Activated T-cell treated with anti-CD3 and anti-CD28 coated beads for 1 hour (primary cell): Measurements from ENCODE around the gene HNRNPR.

Experiments
- DNase-seq: peaks from one replicate; pipeline ENCODE4 v3.0.0-alpha.2; 2020; ENCODE audit warnings: low read depth

HNRNPR gene

DNA sequence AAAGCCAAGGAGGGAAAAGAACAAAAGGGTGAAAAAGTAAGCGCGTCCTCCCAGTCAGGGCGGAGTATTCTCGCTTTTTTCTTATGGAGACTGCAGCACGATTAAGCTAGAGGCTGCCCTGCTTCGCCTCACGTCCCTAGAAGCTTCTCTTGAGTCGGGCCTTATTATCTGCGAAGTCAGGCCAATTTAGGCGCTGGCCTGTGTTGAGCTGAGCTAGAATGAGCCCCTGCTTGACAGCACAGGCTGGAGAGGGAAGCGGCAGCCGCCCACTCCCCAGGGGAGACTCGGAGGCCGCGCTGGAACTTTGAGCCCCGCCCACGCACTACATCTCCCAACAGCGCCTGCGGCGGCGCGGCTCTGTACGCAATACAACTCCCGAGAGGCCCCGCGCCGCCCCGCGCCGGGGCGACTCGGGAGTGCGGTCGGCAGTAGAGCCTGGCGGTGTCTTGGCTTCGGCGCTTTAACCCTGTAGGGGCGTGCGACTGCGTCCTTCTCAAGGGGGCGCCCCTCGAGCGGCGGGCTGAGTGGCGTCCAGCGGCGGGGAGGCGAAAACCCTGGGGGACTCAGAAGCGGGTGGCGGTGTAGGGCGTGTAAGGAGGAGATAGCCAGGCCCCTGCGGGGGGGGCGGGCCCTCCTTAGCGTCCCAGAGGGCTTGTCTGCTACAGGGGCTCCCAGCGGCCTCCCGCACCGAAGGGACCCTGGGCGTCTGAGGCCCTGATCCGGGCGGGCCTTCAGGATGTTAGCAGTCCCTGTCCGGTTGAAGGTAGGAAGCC, 24.7 kb upstream of the HNRNPR start:
- DNase-seq = peak; percentile 82

DNA sequence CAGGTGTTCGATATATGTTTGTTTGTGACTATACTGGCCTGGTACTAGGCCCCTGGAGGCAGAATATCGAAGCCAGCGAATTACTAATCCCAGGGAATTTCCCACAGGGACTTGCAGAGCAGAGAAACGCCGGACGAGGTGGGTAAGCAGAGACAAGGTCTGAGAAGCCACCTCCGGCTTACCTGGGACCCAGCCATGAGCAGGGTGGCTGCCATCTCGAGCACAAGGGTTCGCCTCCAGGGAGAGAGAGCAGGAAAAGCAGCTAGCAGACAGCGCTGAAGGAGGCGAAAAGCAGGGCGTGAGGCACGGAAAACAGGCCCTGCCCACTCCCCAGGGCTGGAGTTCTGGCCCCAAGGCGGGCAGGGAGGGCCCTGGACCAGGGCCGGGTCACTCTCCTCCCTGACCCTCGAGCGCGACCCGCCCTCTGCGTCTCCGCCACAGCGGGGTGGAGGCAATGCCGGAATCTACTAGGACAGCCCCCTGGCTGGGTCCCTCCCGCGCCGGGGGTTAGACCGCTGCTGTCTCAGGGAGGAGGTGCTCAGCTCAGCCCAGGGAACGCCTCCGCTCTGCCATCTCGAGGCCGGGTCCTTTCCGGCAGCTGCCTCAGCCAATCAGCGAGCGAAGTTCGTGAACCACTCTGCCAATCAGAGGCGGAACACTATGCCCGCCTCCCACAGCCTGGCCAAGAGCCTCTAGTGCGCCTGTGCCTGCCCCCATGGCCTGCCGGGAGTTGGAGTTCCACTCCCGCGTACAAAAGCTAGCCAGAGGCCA, 23.9 kb upstream of the HNRNPR start:
- peak; percentile 93 for DNase-seq

DNA sequence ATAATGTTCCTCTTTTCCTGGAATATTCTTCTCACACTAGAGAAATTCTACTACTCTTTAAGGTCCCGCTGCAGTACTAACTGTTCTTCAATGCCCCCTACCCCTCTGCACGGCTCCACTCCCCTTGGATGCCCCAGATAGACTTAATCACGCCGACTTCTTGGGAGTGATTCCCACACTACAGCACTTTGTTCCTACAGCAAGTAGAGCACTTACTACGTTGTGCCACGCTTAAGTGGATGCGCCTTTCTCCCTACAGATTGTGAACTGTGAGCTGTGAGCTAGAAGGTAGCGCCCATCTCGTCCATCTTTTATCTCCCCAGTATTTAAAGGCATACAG, 23.3 kb upstream of the HNRNPR start:
- no peak for DNase-seq

DNA sequence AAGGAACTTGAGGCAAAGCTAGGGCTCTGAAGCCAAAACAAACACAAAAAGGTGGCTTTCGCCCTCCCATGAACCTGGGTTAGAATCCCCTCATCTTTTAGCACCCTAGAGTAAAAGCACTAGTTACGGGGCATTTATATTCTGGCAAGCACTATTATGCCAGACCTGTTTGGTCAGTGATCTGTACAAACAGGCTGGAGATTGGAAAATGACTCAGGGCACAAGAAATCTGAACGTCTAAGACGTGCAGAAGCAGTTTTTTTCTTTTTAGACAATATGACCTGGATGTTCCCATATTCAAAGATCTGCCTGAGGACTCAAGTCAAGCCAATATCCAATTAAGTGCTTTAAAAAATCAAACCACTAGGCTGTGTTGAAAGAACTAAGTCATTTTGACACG, 22.5 kb upstream of the HNRNPR start:
- no peak for DNase-seq

DNA sequence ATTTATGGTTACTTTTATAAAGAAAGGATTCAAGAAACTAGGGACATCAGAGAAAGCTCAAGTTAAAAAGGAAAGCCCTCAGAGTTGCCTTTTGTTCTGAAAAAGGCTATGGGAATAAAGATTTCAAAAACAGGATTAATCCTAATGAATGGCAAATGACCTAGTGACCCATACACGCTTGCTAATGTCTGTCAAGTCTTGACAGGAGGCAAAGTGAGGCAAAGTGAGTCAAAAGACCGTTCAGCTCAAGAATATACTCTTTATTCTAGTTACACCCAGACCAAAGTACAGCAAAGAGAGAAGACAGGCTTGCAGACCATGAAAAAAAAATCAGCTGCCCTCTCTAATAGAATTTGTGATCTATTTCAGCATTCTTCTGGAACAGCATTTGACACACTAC, 22.1 kb upstream of the HNRNPR start:
- DNase-seq = no peak

DNA sequence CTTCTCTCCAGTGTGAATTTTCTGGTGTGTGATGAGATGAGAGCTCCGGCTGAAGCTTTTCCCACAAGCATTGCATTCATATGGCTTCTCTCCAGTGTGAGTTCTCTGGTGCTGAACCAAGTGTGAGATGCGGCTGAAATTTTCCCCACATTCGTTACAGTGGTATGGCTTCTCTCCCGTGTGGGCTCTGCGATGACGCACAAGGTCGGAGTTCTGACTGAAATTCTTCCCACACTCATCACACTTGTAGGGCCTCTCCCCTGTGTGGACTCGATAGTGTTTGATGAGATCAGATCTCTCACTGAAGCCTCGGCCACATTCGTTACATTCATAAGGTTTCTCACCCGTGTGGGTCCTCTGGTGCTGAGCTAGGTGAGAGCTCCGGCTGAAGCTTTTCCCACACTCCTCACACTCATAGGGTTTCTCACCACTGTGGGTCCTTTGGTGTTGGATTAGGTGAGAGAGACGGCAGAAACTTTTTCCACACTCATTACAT, 18.2 kb upstream of the HNRNPR start:
- no peak for DNase-seq

DNA sequence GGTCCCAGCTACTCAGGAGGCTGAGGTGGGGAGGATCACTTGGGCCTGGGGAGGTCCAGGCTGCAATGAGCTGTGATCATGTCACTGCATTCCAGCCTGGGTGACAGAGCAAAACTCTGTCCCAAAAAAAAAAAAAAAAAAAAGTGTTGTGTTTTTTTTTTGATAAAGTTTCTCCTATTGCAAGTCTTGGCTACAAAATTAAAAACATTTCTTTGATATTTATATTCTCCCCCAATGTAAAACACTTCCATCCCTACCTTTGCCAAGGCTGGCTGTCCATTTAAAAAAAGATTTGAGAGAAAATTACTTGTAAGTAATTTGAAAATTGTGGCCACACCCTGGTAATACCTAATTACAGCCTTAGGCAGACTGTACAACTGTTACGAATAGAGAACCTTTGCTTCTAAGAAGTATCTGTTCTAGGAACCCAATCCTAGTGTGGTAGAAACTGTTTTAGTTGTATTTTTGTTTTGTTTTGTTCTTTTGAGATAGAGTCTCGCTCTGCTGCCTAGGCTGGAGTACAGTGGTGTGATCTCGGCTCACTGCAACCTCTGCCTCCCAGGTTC, 14.3 kb upstream of the HNRNPR start:
- no peak for DNase-seq

DNA sequence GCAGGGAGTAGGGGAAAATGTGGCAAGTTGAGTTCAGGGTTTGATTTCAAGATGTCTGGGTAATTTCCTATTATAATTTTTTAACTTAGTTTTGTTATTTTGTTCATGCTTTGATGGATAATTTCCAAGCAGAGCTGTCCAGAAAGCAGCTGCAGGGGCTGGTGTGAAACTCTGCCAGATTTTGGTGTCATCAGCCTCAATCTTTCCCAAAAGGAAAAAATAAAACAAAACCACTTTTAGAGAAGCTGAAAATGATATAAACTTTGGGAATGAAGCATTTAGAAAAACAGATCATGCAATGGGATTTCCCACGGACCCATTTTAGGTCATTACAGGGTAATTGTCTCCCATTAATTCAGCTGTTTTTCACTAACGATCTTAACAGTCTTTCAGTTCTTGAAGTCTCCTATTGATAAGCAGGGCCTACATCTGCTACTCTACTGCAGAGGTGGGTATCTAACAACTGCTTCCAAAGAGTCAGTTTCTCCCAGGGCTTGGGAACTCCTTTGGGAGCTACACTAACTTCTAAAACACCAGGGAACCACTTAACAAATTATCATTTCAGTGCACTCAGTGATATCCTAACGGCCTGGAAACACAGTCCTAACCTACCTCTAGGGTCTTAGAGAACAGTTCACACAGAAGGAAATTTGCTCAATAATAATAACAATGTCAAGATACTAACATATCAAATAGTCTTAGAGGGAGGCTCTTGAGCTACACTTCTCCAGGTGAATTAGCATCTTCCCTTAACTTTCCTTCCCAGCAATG, 13.2 kb upstream of the HNRNPR start:
- DNase-seq = no peak

DNA sequence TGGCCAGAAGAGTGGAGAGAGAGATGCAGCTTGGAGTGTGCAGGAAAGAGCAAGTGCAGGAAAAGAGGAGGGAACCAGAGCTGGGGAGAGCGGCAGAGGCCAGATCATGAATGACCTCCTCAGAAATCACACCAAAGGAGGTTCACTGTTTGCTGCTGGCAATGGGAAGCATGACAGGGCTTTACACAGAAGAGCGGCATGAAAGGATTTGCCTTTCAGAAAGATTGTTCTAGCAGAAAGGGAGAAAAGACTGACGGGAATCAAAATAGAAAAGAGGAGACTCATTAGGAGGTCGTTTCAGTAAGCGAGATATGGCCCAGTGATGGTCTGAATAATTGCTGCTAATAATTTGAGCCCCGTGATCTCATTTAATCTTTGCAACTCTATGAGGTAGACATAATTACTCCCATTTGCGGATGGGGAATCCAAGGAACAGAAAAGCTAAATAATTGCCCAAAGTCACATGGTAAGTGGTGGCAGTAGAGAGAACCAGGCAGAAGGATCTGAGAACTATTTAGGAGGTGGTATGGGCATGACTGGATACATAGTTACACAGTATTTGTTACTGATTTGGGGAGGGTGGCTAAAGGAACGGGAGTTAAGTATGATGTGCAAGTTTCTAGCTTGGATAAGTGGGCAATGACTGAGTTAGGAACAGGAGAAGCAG, 12.5 kb upstream of the HNRNPR start:
- DNase-seq = no peak

DNA sequence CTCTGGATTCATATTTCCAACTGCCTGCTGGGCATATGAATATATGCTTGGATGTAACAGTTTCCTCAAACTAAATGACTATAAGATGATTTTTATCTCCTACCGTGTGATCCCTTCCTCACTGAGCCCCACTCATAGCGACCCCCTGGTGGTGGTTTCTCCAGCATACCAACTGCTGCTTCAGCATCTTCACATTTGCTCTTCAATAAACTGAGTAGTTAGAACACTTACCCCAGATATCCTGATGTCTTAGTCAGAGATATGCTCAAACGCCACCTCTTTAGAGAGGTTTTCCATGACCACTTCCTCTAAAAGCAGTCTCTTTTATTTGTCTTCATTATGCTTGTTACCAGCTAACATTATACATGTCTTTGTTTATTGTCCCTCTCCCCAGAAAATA, 10.2 kb upstream of the HNRNPR start:
- DNase-seq = no peak

DNA sequence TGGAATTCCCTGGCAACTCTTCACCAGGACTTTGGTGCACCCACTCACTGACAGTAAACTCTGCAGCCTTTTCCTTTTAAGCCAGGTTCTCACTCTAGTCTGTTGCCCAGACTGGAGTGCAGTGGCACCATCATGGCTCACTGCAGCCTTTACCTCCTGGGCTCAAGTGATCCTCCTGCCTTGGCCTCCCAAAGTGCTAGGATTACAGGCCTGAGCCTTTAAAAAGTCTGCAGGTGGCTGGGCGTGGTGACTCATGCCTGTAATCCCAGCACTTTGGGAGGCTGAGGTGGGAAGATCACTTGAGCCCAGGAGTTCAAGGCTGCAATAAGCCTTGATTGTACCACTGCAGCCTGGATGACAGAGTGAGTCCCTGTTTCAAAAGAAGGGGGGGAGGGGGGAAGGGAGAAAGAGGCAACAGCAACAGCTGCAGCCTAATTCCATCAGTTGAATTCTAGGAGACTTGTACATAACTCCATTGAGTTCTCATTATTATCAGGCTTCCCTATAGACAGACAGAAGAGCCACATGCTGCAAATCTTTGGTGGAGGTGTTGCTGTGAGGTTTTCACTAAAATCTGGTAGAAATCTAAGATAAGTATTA, 8.1 kb upstream of the HNRNPR start:
- DNase-seq = no peak

DNA sequence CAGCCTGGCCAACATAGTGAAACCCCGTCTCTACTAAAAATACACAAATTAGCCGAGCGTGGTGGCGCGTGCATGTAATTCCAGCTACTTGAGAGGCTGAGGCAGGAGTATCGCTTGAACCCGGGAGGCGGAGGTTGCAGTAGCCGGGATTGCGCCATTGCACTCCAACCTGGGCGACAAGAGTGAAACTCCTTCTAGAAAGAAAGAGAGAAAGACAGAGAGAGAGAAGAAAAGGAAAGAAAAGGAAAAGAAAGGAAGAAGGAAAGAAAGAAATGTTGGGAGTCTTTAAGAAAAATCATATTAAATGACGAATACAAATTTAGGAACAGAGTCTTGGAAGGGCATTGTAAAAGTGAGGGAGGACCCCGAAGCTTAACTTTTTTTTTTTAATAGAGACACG, 1.8 kb upstream of the HNRNPR start:
- no peak for DNase-seq

DNA sequence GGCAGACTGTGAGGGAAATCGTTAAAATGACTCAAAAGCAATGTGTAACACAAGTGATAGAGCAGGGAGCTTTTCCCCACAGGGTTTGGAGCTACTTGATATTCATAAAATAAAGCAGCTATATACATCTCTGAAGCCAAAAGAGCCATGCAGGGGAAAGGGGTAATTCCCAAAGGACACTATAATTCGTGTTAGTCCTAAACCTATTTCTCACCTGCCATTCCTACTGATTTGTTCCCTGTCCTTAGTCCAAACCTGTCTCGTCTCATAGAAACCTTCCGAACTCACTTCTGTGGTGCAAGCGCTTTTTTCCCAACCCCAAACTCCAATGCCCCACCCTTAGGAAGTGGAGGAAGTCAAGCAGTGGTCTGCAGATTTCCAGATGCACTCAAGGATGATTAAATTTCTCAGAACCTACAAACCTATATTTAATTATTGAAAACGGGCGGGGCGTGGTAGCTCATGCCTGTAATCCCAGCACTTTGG, 946 bp upstream of the HNRNPR start:
- DNase-seq = no peak

DNA sequence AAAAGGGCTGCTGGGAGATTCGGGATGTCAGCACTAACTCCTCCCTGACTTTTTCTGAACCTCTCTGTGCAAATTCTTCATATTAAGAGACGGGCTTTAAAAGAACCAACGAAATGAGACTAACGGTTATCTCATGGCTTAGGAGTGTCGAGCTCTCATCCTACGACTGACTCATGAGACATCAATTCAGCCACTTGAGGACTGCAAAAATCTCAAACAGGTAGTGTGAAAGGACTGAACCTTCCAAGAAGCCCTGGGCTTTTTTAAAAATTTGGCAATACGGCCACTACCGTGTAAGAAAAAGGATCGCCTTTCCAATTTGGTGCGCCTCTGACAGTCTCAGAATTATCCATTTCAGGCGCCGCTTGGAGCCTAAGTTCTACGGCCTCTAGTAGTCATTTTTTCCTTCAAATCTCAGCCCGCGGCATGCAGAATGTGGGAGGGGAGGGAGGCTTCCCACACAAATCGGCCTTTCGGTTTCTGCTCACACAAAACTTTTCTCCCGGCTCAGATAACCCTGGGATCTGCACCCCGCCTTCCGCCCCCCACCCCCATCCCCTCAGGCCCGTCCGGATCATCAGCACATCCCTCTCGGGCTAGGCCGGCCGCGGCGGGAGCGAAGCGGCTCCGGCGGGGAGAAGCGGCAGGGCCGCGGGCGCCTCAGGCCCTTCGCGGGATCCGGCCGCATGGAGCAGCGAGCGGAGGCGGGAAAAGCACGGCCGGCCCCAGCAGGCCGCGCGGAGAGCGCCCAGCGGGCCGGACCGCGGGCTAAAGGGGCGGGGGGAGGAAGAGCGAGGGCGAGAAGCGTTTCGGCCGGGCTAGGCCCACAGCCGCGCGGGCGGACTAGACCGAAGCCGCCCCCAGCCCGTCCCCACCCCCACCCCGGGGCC, 618 bp downstream of the HNRNPR start:
- peak; percentile 12 for DNase-seq

DNA sequence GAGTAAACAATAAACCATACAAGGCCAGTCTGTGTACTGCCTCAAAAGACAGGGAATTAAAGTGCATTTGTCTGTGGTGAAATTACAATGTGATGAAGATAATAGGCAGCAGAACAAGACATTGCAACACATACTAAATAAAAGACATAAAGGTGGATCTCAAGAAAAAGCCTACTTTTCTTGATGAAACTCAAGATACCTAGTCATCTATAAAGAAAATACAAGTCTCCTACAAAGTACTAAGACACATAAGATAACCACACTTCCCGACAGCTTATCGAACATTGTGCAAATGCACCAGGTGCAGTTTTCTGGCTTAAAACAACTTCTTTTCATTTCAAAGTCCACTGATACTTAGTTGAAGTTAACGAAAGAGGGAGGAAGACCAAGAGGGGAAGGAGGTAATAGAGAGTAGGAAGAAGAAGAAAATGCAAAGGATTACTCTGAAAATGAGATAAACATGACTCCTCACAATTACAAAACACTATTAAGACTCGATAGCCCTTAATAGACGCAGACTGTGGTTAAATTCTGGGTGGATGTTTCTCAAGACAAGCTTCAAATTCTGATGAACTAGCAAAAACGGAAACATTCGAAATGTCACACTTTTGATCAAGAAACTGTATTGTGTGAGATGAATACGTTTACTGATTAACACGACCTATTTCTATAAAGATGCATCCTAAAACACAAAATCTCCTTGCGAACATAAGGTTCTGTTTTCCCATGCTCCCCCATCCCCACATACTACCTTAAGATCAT, 2.0 kb downstream of the HNRNPR start:
- no peak for DNase-seq

DNA sequence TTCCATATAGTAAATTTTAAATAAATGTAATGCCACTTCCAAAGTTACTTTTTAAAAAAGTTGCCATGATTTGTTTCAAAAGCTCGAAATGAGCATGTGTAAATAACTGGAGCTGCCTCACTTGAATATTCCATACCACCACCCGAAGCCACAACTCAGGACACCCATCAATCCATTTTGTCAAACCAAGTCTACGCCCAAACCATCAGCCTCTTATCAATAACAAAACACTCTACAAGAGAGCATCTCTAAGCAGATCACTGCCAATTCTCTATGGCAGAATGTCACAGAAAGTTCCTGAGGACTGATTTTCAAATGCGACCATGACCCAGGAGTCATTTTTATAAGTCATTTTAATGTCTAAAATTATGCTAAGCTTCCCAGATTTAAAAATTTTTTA, 4.5 kb downstream of the HNRNPR start:
- no peak for DNase-seq

DNA sequence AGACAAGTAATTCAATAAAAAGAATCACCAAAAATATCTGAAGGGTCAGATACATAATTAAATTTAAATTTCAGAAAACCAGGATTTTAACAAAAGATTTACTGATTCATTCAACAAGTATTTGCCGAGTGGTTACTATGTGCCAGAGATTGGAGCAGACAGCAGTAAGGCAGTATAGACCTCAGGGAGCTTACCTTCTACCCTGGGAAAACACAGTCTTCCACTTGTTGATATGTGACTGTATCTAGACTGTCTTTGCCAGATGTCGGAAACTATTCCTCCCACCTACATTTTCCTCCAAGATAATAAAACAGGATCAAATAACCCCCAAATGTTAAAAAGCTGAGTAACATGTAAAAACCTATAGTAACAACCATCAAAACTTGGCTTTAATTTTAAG, 6.2 kb downstream of the HNRNPR start:
- no peak for DNase-seq

DNA sequence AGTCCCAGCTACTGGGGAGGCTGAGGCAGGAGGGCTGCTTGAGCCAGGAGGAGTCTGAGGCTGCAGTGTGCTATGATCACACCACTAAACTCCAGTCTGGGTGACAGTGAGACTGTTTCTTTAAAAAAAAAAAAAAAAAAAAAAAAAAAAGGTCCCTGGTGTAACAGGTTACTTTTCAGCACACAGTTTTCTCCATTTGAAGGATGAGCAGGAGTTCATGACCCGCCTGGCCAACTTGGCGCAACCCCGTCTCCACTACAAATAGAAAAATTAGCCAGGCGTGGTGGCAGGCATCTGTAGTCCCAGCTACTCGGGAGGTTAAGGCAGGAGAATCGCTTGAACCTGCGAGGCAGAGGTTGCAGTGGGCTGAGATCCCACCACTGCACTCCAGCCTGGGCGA, 12.4 kb downstream of the HNRNPR start:
- no peak for DNase-seq

DNA sequence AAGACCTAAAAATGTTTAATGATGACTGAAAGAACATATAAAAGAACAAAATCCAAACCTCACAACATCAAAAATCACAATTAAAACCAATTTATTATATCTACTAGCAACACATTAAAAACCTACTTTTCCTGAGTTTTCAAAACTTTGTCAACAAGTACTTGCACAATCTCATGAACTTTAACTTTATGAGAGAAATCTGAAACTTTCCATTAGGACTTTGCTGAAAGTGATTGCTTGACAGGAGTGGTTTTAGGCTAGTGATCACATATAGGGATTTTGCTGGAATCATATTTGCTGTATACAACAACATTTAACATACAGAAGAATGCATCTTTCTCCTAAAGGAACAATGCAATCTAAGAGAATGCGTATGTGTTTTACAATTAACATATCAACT, 13.2 kb downstream of the HNRNPR start:
- no peak for DNase-seq

DNA sequence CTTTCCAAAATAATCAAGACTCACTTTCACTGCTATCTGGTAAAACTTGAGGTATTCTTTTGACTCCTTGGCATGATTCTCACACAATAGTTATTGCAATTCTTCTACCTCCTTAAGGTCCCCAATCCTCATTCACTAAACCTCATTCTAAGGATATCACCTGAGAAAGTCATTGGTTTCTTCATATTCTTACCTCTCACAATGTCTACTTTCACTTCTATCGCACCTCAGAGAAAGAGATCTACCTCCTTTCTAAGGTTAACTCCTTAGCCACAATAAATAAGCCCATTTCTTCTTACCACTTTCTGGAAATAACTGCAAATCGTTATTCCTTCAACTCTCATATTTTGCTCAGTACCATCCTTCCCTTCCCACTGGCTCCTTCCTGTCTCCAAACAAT, 18.7 kb downstream of the HNRNPR start:
- DNase-seq = no peak
